GM18517 (cell line): Measurements from ENCODE around the gene RSF1.
"Not testable (repeated sequence)": the region's sequence is repeated elsewhere in the genome, so short reads cannot be mapped to it uniquely, and the experiment has no call there.

Experiments
- ATAC-seq: cut with Tn5 transposase; IDR thresholded peaks from one replicate; pipeline ENCODE4 v1.9.1; 2021; ENCODE audit warnings: mild to moderate bottlenecking, moderate library complexity; ENCODE audit not compliant: unreplicated experiment

Gene RSF1

DNA sequence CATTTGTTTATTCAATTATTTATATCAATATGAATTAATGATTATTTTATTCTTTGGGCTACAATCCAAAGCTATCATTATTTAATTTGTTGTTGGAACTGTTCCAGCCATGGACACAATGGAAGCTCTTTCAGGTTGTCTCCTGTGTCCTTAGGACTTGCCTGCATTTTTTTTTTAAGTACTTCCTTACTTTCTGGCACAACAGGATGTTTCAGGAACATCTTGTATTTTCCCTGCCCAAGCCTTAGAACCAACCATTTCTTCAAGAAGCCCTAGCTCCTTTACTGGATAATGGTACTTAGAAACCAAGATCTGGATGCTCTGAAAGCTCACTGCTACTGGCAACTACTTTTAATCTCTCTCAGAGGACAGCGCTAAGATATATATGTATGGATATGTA lies 125.1 kb downstream of the RSF1 start:
- ATAC-seq, result no peak

DNA sequence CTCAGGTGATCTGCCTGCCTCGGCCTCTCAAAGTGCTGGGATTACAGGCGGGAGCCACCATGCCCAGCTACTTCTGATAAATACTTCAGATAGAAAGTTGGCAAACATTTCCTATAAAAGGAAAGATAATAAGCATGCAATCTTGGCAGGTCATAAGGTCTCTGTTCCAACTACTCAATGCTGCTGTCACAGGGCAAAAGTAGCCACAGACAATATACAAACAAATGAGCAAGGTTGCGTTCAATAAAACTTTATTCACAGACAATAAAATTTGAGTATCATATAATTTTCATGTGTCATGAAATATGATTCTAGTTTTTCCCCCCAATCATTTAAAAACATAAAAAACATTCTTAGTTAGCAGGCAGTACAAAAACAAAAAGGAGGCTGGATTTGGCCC lies 129.9 kb downstream of the RSF1 start:
- ATAC-seq, result no peak

DNA sequence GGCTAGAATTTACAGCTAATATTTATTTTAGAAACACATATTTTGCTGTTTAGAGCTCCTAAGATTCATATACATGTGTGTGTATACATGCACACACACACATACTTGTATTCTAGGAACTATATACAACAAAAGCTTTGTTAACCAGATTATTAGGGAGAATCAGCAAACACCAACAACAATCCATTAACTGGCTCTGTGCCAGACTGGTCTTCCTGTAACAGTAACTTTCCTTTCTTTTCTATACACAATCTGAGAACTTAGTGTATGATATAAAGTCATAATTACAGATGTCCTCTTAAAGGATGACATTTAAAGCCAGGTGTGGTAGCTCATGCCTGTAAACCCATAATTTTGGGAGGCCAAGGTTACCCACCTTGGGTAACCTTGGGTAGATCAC lies 133.4 kb downstream of the RSF1 start:
- no peak for ATAC-seq

DNA sequence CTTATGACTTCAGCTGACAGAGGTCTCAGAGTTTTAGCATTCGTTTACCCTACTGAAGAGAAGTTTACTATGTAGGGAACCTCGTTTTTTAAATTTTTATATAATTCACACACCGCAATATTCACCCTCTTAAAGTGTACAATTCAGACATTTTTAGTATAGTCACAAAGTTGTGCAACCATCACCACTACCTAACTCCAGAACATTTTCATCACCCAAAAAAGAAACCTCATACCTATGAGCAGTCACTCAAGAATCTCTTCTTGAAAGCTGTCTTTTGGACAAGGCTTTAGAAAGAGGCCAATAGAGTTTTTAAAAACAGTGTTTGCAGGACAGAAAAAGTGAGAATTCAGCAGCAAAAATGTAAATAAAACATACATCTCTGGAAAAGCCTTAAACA lies 143.4 kb downstream of the RSF1 start:
- ATAC-seq, result no peak

DNA sequence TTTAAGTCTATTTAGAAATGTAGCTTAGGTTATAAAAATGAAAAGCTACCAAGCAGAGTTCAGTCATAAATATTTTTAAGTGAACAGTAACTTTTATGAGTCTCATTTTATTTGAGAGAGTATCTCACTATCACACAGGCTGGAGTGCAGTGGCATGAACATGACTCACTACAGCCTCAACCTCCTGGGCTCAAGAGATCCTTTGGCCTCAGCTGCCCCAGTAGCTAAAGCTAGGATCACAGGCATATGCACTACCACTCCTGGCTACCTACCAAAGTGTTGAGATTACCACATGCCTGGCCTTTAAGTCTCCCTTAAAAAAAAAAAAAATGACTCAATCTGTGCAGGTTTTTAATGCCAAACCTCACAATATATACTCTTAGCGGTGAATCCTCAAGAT lies 148.3 kb downstream of the RSF1 start:
- ATAC-seq, result no peak

DNA sequence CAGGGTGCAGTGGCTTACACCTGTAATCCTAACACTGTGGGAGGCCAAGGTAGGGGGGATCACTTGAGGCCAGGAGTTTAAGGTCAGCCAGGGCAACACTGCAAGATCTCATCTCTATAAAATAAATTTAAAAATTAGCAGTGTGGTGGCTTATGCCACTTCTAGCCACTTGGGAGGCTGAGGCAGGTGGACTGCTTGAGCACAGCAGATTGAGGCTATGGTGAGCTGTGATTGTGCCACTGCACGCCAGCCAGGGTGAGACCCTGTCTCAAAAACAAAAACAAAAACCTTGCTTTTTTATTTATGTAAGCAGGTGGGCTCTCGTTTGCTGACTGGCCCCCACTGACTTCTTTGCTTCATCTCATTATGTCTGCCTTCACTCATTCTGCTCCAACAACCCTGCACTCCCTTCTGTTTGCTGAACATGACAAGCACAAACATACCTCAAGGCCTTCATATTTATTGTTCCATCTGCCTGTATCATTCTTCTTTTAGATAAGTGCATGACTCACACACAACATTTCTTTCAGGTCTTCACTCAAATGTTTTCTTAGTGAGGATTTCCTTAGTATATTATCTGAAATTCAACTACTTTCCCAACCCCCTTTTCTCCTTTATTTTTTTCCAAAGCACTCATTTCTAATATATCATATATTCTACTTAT lies 150.5 kb downstream of the RSF1 start:
- ATAC-seq, result no peak

DNA sequence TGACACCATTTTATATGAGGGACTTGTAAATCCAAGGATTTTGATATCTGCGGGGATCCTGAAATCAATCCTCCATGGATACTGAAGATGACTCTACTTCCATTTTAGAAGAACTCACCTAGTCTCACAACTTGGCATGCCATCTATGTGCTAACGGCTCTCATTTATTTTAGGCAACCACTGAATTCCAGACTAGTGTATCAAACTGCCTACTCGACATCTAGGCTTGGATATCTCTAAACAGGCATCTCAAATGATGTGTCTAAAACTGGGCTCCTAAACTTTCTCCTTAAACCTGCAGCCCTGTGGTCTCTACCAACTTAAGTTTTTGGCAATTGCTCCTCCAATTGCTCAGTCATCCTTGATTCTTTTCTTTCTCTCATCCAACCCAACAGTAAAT lies 151.8 kb downstream of the RSF1 start:
- no peak for ATAC-seq

DNA sequence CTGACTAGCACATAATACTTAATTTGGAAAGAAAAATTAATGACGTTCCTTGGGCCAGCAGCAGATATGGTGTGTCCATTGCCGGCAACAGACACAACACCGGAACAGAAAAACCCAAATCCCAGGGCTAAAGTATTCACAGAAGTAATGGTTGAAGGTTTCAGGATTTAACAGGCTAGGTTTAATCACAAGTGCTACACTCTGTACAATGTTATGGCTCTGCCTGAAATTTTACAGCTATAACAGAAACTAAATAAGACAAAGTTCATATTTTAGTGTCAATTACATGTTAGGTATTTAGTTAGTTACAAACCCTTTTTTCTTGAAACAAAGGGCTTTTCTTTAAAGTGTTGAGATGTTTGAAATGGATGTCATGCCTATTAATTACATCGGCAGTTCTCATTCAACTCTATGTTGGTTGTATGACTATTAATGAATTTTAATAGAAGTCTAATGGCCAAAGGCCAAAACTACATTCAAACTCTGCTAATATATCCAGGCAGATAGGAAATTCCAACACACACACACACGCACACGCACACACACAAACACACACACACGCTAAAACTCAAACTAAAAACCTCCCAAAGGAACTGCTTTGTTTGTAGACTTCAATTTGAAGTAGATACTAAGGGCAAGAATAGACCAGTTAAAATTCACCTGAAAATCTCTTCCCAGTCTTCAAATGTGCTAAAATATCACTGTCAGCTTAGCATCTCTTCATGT lies 155.1 kb downstream of the RSF1 start:
- no peak for ATAC-seq

DNA sequence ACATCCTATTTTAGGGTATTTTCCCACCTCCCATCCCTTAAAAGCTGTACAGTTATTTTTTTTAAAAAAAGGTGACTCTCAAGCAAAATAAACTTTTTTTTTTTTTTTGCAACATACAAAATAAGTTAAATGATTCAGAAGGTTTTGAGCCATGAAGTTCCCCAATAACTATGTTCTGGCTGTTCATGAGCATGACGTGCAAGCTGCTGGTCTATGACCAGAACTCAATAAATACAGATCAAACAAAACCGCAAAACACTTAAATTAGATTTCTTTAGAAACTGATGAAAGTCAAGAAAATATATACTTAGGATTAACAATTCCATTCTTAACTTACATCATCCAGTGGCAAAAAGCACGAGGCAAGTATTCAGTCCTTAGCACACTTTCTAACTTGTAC lies 158.9 kb downstream of the RSF1 start:
- no peak for ATAC-seq

DNA sequence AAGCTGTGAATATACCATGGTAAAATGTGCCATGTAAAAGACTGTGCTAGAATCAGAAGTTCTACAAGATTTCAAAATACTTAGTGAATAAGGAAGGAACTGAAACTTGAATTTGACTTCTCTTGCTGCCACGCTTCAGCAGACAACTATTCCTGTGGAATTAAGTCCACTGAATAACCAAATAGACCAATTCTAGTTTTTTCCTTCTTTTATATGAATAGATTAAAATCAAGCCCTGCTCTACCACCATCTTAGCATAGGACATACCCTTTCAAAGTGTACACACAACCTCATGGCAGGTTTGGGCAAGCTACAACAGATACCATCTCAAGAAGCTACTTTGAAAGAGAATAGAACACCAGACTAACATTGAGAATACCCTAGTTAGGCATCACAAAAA lies 159.6 kb downstream of the RSF1 start:
- ATAC-seq, result no peak

DNA sequence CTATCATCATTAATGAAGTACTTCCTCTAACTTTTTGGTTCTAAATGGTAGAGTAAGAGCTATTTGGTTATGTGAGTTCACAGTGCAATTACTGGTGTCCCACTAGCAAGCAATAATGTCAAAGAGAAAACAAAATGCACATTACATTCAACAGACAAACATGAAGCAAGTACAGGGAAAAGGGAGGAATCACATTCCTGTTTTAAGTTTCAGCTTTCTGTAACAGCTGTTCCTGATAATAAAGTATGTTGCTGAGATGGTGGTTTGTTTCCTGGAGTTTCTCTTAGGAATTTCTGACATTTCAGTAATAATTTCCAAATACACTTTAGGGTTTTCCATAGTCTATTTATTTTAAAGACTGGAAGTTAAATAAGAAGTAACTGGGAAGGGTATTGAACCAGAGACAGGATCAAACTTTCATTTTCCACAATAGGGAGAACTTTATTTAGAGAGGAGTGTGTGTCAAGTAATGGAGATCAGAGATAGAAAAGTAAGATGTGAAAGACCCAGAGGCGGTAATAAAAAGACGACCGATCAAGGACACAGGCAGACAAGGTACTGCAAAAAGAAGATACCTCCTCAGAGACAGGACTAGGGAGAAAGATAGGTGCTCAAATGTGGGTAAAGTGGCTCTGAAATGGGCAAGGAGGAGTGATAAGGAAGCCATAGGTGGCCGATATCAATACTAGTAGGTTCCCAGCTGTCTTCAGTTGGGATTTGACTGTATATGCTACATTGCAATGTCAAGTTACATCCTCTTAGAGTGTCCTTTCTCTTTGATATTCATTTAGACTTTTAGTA lies 162.1 kb downstream of the RSF1 start:
- ATAC-seq, result no peak

DNA sequence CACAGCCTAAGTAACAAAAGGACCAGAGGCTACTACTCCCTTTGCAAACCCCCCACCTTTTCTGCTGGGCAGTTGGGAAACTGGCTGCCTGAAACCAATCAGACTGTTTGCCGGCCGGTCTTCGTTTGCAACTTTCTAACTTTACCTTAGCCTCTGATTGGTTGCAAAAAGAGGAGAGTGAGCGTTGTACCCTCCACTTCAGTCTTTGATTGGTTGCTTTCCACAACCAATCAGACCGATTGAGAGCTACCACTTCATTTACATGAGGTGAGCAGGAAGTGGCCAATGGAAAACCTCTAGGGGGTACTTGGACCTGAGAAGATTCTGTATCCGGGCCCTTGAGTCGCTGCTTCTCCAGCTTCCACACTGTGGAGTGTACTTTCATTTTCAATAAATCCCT lies 164.2 kb downstream of the RSF1 start:
- ATAC-seq, result no peak

DNA sequence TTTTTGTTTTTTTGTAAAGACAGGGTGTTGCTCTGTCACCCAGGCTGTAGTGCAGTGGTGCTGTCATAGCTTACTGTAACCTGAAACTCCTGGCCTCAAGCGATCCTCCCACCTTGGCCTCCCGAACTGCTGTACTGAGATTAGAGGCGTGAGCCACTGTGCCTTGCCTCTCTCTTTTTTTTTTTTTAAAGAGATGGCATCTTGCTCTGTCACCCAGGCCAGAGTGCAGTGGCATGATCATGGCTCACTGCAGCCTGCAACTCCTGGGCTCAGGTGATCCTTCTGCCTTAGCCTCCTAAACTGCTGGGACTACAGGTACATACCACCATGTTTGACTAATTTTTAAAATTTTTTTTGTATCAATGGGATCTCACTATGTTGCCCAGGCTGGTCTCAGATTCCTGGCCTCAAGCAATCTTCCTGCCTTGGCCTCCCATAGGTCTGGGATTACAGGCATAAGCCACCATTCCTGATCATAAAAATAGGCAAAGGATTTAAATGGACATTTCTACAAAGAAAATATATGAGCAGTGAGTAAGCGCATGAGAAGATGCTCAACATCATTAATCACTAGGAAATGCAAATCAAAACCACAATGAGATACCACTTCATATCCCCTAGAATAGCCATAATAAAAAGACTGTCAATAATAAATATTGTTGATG lies 165.6 kb downstream of the RSF1 start:
- no peak for ATAC-seq

DNA sequence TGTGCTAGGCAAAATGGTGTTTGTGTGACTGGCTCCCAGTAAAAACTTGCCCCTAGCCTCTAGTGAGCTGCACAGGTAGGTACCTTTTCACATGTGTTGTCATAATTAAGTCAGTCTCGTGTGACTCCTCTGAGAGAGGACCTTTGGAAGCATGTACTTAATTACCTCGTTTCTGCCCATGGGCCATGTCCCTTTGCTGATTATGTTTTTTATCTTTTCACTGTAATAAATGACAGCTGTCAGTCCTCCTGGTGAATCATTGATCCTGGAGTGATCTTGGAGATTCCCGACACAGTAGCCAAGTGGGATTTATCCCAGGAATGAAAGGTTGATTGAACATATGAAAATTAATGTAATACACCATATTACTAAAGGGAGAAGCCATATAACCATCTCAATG lies 170.4 kb downstream of the RSF1 start:
- no peak for ATAC-seq

DNA sequence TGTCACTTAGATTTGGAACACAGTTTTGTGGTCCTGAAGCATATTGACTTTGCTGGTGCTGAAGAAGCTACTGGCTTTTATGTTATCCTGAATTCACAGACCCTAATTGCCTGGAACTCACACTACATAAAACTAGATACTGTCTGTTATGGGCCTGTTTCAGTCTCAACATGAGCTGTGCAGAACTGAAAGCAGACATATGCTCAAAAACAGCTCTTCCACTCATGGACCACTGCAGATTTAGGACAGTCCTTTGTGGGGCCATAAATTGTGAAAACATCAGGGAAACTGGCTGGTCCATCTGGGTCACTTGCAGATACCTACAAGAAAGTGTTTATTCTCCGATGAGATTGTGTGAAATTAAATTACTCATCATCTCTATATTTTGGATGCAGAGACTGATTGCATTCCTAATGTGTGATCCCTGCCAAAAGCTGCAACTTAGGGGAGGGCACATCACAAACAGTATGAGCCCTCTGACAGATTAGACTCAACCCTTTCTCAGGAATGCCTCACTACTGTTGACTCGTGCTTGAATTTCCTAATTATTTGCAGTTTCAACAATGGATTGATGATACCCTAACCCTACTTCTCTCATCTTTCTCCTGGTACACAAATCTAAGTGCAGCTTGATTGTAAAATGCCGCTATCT lies 172.7 kb downstream of the RSF1 start:
- no peak for ATAC-seq

DNA sequence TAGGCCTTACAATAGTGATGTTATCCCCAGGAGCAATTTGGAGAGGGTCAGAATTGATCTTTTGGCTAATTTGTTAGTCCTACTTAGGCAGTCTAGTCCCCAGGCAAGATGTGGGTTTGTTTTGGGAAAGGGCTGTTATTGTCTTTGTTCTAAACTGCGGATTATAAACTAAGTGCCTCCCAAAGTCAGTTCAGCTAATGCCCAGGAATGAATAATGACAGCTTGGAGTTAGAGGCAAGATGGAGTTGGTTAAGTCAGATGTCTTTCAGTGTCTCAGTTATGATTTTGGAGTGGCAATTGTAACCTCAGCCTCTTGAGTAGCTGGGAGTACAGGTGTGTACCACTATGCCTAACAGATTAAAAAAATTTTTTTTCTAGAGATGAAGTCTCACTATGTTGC lies 175.6 kb downstream of the RSF1 start:
- no peak for ATAC-seq

DNA sequence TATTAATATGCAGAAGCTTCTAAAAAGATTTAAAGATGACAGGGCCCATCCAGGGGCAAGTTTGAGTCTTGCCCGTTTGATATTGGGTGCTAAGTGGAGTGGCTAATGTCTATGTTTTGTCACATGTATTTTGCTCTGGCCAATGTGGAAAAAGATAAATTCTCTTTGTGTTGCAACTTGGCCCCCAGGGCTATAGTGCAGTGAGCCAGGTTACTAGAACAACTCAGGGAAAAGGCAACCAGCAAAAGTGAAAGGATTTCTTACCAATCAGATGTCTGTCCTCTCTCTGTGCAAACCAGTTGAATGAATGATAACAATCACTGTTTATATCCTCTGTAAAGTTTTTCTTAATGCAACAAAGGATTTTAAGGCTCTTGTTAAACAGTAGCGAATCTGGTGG lies 178.3 kb downstream of the RSF1 start:
- ATAC-seq, result no peak

DNA sequence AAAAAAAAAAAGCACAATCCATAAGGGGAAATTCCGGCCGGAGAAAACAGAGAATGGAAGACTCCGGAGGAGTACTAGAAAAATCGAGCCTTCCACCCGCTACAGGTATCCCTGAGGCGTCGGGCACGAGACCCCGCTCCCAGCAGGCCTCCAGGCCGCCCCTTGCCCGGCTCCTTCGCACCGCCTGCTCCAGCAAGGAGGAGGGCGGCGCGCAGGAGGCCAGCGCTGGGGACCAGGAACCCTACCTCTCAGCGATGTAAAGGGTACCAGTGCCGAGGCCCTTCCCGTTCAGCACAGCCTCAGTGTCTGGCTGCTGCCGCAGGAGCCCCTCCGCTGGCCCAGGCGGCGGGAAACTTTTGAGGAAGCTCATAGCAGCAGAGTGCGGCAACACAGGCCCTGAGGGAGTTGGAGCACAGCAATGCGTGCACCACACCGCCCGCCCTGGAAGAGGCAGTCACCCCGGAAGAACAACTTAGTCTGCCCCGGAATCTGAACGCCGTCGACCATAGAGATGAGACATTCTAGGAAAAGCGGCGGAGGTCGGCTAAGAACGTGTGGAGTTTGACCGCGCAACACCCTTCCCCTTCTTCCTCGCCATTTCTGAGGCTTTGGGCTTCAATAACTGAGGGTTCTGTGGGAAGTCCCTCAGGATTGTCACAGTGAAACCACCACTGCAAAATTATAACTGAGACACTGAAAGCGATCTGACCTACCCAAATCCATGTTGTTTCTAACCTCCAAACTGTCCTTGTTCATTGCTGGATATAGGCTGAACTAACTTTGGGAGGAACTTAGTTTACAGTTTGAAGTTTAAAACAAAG lies 183.0 kb downstream of the RSF1 start, which contains the start of gene CLNS1A:
CLNS1A (minus strand) TSS at position 450 of the 821 bp plus-strand sequence; CDS start at position 370, 80 bp downstream.
- ATAC-seq, result peak; percentile 93

DNA sequence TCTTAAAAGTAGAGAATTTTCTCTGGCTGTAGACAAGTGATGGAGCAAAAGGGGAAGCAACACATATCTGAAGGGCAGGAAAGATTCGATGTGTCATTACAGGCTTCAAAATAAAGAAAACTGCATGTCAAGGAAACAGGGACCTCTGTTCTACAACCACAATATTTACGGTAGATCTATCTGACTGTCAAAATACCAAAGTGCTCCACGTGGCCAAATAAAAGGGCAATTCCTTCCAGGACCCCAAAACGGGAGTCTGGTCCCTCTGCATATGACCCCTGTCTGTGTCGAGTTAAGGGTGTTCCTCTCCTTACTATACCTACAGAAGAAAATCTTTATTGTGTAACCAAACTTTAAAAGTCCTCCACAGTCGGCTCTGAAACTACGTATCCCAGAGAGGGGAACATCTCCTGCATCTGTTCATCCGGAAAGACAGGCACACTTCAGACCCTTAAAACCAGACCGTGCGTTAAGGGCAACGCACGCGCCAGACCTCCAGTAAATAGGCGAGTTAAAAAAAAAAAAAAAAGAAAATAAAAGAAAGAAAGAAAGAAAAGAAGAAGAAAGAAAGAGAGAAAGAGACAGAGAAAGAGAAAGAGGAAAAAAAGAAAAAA lies 183.7 kb downstream of the RSF1 start:
- no peak for ATAC-seq

DNA sequence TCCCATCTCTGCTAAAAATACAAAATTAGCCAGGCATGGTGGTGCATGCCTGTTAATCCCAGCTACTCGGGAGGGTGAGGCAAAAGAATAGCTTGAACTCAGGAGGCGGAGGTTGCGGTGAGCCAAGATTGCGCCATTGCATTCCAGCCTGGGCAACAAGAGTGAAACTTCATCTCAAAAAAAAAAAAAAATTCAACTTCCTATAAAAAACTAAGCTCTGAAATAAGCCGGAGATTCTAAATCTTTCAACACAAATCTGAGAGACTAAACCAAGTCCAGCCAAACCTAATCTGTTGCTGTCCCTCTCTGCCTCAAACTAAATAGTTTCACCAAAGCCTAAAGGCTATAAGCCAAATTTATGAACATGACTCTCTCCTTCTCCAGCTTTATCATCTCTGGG lies 186.6 kb downstream of the RSF1 start:
- not testable (repeated sequence) for ATAC-seq
